Activated B cell treated with CpG ODN at 0.5 μM for 24 hours (primary cell): ENCODE results near the gene PAGR1. TPM values are rescaled to one million over a fixed set of nuclear protein-coding genes. Genes with fewer than 3 reads are reported as not detected.
"Not testable (repeated sequence)": the region's sequence is repeated elsewhere in the genome, so short reads cannot be mapped to it uniquely, and the experiment has no call there.

Experiments used
- ATAC-seq: fragments of 200-7000 bp; cut with Tn5 transposase; one replicate; pipeline ENCODE4 v1.10.0; 2021; ENCODE audit warnings: low read depth, mild to moderate bottlenecking, moderate library complexity
- CTCF ChIA-PET: fragments of 350-600 bp; sonication (Branson Sonifier 250); formaldehyde crosslinking; loops from one replicate; lab custom pipeline; 2021; ENCODE audit warnings: antibody characterized with exemption; lab: Charles Lee
- POLR2A ChIA-PET: fragments of 350-600 bp; sonication (Branson Sonifier 250); formaldehyde crosslinking; loops from one replicate; lab custom pipeline; 2021; ENCODE audit warnings: antibody characterized with exemption; lab: Charles Lee
- DNase-seq: peaks from one replicate; pipeline ENCODE4 v3.0.0; 2022
- H3K27ac Mint-ChIP-seq: one replicate; pipeline ENCODE4 v1.8.0; 2020; ENCODE audit warnings: mixed read lengths
- H3K27me3 Mint-ChIP-seq: one replicate; pipeline ENCODE4 v1.8.0; 2021; ENCODE audit warnings: mixed read lengths
- H3K36me3 Mint-ChIP-seq: one replicate; pipeline ENCODE4 v1.8.0; 2021; ENCODE audit warnings: low read depth, mixed read lengths
- H3K4me1 Mint-ChIP-seq: one replicate; pipeline ENCODE4 v1.8.0; 2021; ENCODE audit warnings: mixed read lengths
- H3K4me3 Mint-ChIP-seq: one replicate; pipeline ENCODE4 v1.8.0; 2020; ENCODE audit warnings: mild to moderate bottlenecking, mixed read lengths
- H3K9me3 Mint-ChIP-seq: one replicate; pipeline ENCODE4 v1.8.0; 2020; ENCODE audit warnings: mixed read lengths
- CTCF ChIP-seq: fragments of 200-600 bp; IDR thresholded peaks from one replicate; pipeline ENCODE4 v1.8.0; 2022; ENCODE audit warnings: antibody characterized with exemption, mild to moderate bottlenecking
- intact Hi-C: fragments of 100-400 bp; cut with micrococcal nuclease; formaldehyde crosslinking; loops from one replicate; pipeline ENCODE4 v1.15.1; 2024
- total RNA-seq: library from RNA; stranded (reverse); gene quantifications from 2 replicates; pipeline ENCODE4 v1.2.3, GENCODE V29; 2022

PAGR1 gene
- total RNA-seq, 1 donor from 2014 or later = 18.6 TPM

- H3K4me1 Mint-ChIP-seq = no peaks in the 10 kb centered on the region
- ChIA-PET CTCF (no interaction called here), POLR2A (no interaction called here)
- no peak for DNase-seq
- ATAC-seq = no peak
- no peak for TF ChIP-seq CTCF
- no peak overlapping the region for H3K27ac Mint-ChIP-seq
- intact Hi-C loops = no loop called here
- H3K27me3 Mint-ChIP-seq = no peaks in the 10 kb centered on the region
- no peak overlapping the region for H3K4me3 Mint-ChIP-seq
- H3K36me3 Mint-ChIP-seq = peaks cover 49% of the 10 kb centered on the region
- no peaks in the 10 kb centered on the region for H3K9me3 Mint-ChIP-seq
Observed at GRCh38 chr16:29831490-29831889, 15.5 kb downstream of the PAGR1 start.

- intact Hi-C loops, DNase-seq, H3K27me3 Mint-ChIP-seq, H3K9me3 Mint-ChIP-seq, ATAC-seq, H3K4me1 Mint-ChIP-seq, H3K27ac Mint-ChIP-seq, H3K4me3 Mint-ChIP-seq: not testable (repeated sequence)
- peaks cover 63% of the 10 kb centered on the region for H3K36me3 Mint-ChIP-seq
- CTCF ChIA-PET = interaction anchor here (0.6 kb wide), 1 partner anchor 513 kb away, joined by 3 read pairs; no protein-coding TSS in a partner anchor
- POLR2A ChIA-PET = interaction anchor here (0.6 to 0.7 kb wide), 2 partner anchors 18 to 141 kb away, joined by 3 to 4 read pairs; partner anchors contain the start of gene TAOK2
Observed at GRCh38 chr16:29833219-29833618, 17.3 kb downstream of the PAGR1 start.

GRCh38 chr16:29834079-29834478, 18.1 kb downstream of the PAGR1 start:
- ChIA-PET CTCF (no interaction called here), POLR2A (interaction anchor here (0.6 to 0.7 kb wide), 3 partner anchors 8 to 1212 kb away, joined by 3 to 4 read pairs (median 3); no protein-coding TSS in a partner anchor)
- ATAC-seq = no peak
- Mint-ChIP-seq H3K27ac (no peak overlapping the region), H3K36me3 (peaks cover 70% of the 10 kb centered on the region), H3K9me3 (no peaks in the 10 kb centered on the region), H3K4me1 (no peaks in the 10 kb centered on the region), H3K27me3 (no peaks in the 10 kb centered on the region), H3K4me3 (no peak overlapping the region)
- no peak for TF ChIP-seq CTCF
- DNase-seq = no peak
- intact Hi-C loops = no loop called here

- no peak overlapping the region for H3K4me3 Mint-ChIP-seq
- DNase-seq (no peak), ATAC-seq (no peak)
- TF ChIP-seq CTCF = no peak
- ChIA-PET POLR2A (interaction anchor here (0.7 kb wide), 2 partner anchors 442 to 912 kb away, joined by 3 to 5 read pairs; partner anchors contain the start of gene PHKG2), CTCF (no interaction called here)
- intact Hi-C loops = no loop called here
- peaks cover 80% of the 10 kb centered on the region for H3K36me3 Mint-ChIP-seq
- no peaks in the 10 kb centered on the region for H3K4me1 Mint-ChIP-seq
- no peaks in the 10 kb centered on the region for H3K27me3 Mint-ChIP-seq
- H3K9me3 Mint-ChIP-seq = no peaks in the 10 kb centered on the region
- H3K27ac Mint-ChIP-seq = no peak overlapping the region
Observed at GRCh38 chr16:29835926-29836325, 20.0 kb downstream of the PAGR1 start.

- ChIA-PET CTCF (no interaction called here), POLR2A (no interaction called here)
- no peaks in the 10 kb centered on the region for H3K27me3 Mint-ChIP-seq
- intact Hi-C loops = no loop called here
- ATAC-seq = no peak
- no peak overlapping the region for H3K4me3 Mint-ChIP-seq
- DNase-seq = no peak
- no peak overlapping the region for H3K27ac Mint-ChIP-seq
- no peak for TF ChIP-seq CTCF
- no peaks in the 10 kb centered on the region for H3K4me1 Mint-ChIP-seq
- H3K9me3 Mint-ChIP-seq = no peaks in the 10 kb centered on the region
- H3K36me3 Mint-ChIP-seq = peaks cover 76% of the 10 kb centered on the region
Observed at GRCh38 chr16:29836623-29837022, 20.7 kb downstream of the PAGR1 start.

- peaks cover 75% of the 10 kb centered on the region for H3K36me3 Mint-ChIP-seq
- ChIA-PET POLR2A (no interaction called here), CTCF (no interaction called here)
- no peak overlapping the region for H3K4me3 Mint-ChIP-seq
- ATAC-seq (no peak), DNase-seq (no peak)
- no peaks in the 10 kb centered on the region for H3K4me1 Mint-ChIP-seq
- no peak for TF ChIP-seq CTCF
- no peak overlapping the region for H3K27ac Mint-ChIP-seq
- no peaks in the 10 kb centered on the region for H3K9me3 Mint-ChIP-seq
- intact Hi-C loops = no loop called here
- H3K27me3 Mint-ChIP-seq = no peaks in the 10 kb centered on the region
Observed at GRCh38 chr16:29837841-29838240, 21.9 kb downstream of the PAGR1 start.
